Measurements from ENCODE around the gene C22orf39. TPM values are rescaled to one million over a fixed set of nuclear protein-coding genes. Genes with fewer than 3 reads are reported as not detected.
A peak's percentile ranks its signal among the peaks of the same experiment; 100 is the strongest.

Gene C22orf39, protein sequence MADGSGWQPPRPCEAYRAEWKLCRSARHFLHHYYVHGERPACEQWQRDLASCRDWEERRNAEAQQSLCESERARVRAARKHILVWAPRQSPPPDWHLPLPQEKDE
- 37.9 and 42.3 TPM in 2 replicates for total RNA-seq

DNA sequence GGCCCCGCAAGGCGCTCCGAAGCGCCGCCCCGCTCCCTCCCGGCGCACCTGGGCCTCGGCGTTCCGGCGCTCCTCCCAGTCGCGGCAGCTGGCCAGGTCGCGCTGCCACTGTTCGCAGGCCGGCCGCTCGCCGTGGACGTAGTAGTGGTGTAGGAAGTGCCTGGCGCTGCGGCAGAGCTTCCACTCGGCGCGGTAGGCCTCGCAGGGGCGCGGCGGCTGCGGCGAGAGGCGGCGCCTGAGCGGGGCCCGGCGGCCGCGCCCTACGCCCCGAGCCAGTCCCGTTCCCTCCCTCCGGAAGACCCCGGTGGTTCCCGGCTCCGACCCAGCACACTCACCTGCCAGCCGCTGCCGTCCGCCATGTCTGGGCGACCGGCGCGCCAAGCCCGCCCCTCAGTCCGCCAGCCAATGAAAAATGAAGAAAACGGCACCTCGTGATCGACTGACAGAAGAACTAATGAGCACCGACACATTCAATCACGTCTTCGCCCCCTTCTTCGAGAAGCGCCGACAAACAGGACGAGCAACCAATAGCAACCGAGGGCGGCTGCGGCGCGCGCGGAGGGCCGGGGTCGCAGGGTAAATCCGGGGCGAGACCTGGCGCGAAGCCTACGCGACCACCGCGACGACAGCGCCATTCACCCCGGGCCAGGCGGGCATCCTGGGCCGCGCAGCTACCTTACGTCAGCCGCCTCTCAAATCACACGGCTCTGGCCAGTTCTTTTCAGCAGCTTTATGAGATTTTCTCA, at the start of gene C22orf39:
TSS of gene C22orf39 (minus strand) at position 382 of the 746 bp plus-strand sequence. CDS start at position 359, 23 bp downstream.
- Histone ChIP-seq H3K36me3 (ENCODE audit: control insufficient read depth, insufficient read depth, low read length) (peaks cover 2% of the 10 kb centered on the region), H3K4me3 (ENCODE audit: low read depth, low read length) (peak within 1 kb of the TSS; percentile 67), H3K27me3 (ENCODE audit: control insufficient read depth, insufficient read depth, low read length) (no peaks in the 10 kb centered on the region)
- DNase-seq (ENCODE audit: low read depth), result peak; percentile 68
- TF ChIP-seq, protein P1, sequence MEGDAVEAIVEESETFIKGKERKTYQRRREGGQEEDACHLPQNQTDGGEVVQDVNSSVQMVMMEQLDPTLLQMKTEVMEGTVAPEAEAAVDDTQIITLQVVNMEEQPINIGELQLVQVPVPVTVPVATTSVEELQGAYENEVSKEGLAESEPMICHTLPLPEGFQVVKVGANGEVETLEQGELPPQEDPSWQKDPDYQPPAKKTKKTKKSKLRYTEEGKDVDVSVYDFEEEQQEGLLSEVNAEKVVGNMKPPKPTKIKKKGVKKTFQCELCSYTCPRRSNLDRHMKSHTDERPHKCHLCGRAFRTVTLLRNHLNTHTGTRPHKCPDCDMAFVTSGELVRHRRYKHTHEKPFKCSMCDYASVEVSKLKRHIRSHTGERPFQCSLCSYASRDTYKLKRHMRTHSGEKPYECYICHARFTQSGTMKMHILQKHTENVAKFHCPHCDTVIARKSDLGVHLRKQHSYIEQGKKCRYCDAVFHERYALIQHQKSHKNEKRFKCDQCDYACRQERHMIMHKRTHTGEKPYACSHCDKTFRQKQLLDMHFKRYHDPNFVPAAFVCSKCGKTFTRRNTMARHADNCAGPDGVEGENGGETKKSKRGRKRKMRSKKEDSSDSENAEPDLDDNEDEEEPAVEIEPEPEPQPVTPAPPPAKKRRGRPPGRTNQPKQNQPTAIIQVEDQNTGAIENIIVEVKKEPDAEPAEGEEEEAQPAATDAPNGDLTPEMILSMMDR (IDR thresholded peaks at IDR 0.05; ENCODE audit: insufficient read depth, low read length, poor library complexity, severe bottlenecking), result no peak

DNA sequence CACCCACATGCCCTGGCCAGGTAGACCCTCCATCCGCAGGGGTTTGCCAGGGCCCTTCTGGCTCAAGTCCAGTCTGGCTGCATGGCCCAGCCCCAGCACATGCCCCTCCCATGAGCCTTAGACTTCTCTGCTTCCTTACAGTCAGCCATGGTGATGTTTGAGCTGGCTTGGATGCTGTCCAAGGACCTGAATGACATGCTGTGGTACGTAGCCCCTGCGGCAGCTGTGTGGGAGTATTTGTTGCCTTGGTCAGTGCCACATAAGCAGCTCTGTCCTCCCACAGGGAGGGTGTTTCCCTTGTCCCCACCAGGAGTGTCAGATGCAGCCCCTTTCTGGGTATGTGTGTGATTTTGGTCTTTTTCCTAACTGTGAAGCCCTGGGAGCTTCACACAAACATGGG, 49.7 kb upstream of the C22orf39 start:
- Histone ChIP-seq H3K27me3 (ENCODE audit: control insufficient read depth, insufficient read depth, low read length) (no peaks in the 10 kb centered on the region), H3K36me3 (ENCODE audit: control insufficient read depth, insufficient read depth, low read length) (no peaks in the 10 kb centered on the region), H3K4me3 (ENCODE audit: low read depth, low read length) (no peak overlapping the region)
- DNase-seq (ENCODE audit: low read depth), result peak; percentile 51
- TF ChIP-seq, protein P1 (IDR thresholded peaks at IDR 0.05; ENCODE audit: insufficient read depth, low read length, poor library complexity, severe bottlenecking), result no peak

DNA sequence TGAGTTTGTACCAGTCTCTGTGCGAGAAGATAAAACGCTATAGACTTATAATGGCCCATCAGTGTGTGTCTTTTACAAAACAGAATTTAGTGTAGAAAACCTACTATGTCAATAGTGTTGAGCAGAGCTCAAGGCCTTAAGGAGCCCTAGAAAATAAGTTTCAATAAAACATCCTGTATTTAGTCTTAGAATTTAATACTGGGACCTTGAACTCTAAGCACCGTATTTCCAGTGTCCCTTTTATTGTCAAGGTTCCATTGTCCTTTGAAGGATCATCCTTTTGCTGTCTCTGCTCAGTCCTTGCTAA, 48.8 kb upstream of the C22orf39 start:
- no peak for DNase-seq (ENCODE audit: low read depth)
- Histone ChIP-seq H3K4me3 (ENCODE audit: low read depth, low read length) (no peak overlapping the region), H3K36me3 (ENCODE audit: control insufficient read depth, insufficient read depth, low read length) (no peaks in the 10 kb centered on the region), H3K27me3 (ENCODE audit: control insufficient read depth, insufficient read depth, low read length) (no peaks in the 10 kb centered on the region)
- TF ChIP-seq, protein P1 (IDR thresholded peaks at IDR 0.05; ENCODE audit: insufficient read depth, low read length, poor library complexity, severe bottlenecking), result no peak

DNA sequence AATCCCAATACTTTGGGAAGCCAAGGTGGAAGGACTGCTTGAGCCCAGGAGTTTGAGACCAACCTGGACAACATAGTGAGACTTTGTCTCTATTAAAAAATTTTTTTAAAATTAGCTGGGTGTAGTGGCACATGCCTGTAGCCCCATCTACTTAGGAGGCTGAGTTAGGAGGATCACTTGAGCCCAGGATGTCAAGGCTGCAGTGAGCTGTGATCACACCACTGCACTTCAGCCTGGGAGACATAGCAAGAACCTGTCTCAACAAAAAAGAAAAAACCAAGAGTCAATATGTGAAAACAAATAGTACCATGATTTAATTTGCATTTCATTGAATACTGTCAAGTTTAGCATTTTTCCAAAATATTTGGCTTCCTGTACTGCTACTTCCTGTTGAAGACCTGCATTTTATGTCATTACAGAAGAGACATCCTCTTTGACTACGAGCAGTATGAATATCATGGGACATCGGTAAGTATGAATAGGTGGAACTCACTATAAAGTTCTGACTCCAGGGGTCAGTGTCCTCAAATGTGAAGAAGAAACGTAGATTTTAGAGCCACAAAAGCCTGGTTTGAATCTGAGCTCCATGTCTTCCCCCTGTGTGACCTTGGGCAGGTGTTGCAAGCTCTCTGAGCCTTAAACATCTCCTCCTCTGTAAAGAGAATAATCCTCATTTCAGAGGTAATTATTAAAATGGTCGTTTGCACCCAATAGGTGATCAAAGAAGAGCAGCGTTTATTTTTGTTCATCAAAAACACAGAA, 48.2 kb upstream of the C22orf39 start:
- no peak for DNase-seq (ENCODE audit: low read depth)
- Histone ChIP-seq H3K4me3 (ENCODE audit: low read depth, low read length) (no peak overlapping the region), H3K36me3 (ENCODE audit: control insufficient read depth, insufficient read depth, low read length) (no peaks in the 10 kb centered on the region), H3K27me3 (ENCODE audit: control insufficient read depth, insufficient read depth, low read length) (no peaks in the 10 kb centered on the region)
- TF ChIP-seq, protein P1 (IDR thresholded peaks at IDR 0.05; ENCODE audit: insufficient read depth, low read length, poor library complexity, severe bottlenecking), result no peak

DNA sequence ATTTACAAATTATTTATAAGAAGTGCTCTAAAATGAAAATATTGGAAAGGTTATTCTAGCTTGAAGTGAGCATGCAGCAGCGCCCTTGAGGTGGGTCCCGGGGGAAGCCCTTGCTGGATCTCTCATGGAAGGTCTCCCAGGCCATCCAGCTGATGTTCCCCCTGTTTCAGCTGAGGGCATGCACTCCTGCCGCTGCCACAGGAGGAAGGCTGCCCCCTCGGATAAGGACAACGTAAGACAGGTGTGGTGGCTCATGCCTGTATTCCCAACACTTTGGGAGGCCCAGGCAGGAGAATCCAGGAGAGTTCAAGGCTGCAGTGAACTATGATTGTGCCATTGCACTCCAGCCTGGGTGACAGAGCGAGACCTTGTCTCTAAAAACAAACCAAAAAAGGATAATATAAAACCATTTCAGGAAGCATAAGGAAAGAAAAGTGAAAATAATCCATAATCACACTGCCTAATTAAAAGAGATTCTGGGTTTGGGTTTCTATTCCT, 47.2 kb upstream of the C22orf39 start:
- no peak for DNase-seq (ENCODE audit: low read depth)
- TF ChIP-seq, protein P1 (IDR thresholded peaks at IDR 0.05; ENCODE audit: insufficient read depth, low read length, poor library complexity, severe bottlenecking), result no peak
- Histone ChIP-seq H3K36me3 (ENCODE audit: control insufficient read depth, insufficient read depth, low read length) (no peaks in the 10 kb centered on the region), H3K4me3 (ENCODE audit: low read depth, low read length) (no peak overlapping the region), H3K27me3 (ENCODE audit: control insufficient read depth, insufficient read depth, low read length) (no peaks in the 10 kb centered on the region)
